ENCODE measurements around the gene PKD1. TPM values are rescaled to one million over a fixed set of nuclear protein-coding genes. Genes with fewer than 3 reads are reported as not detected.

The PKD1 gene
- total and polyA plus RNA-seq, 8 donors, result 29.8 to 127 (median 44.2) TPM

GRCh38 chr16:2082171-2082982, 53.3 kb downstream of the PKD1 start:
- H3K36me3 ChIP-seq, result peaks cover 0 to 39% (median 11%) of the 10 kb centered on the region in 3 donors
- peak overlapping the region in 3 of 4 donors; percentile 33 to 57 (median 44) for H3K27ac ChIP-seq
- DNase-seq (peak; percentile 75 to 93 (median 90)), ATAC-seq (peak; percentile 75 to 96 (median 88)), FAIRE-seq (no peak)
- no peaks in the 10 kb centered on the region for H3K27me3 ChIP-seq
- no peak overlapping the region for H3K4me3 ChIP-seq
- peaks cover 0 to 8% (median 0%) of the 10 kb centered on the region in 3 donors for H3K4me1 ChIP-seq
- intact Hi-C loops (cut with DNase I), result no loop called here
- 47 to 66% methylated on average over 26 to 32 of the region's 32 CpGs for WGBS, 2 donors
- H3K9me3 ChIP-seq, result no peaks in the 10 kb centered on the region
- TF ChIP-seq, protein P1, sequence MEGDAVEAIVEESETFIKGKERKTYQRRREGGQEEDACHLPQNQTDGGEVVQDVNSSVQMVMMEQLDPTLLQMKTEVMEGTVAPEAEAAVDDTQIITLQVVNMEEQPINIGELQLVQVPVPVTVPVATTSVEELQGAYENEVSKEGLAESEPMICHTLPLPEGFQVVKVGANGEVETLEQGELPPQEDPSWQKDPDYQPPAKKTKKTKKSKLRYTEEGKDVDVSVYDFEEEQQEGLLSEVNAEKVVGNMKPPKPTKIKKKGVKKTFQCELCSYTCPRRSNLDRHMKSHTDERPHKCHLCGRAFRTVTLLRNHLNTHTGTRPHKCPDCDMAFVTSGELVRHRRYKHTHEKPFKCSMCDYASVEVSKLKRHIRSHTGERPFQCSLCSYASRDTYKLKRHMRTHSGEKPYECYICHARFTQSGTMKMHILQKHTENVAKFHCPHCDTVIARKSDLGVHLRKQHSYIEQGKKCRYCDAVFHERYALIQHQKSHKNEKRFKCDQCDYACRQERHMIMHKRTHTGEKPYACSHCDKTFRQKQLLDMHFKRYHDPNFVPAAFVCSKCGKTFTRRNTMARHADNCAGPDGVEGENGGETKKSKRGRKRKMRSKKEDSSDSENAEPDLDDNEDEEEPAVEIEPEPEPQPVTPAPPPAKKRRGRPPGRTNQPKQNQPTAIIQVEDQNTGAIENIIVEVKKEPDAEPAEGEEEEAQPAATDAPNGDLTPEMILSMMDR (IDR thresholded peaks at IDR 0.05), result no peak

GRCh38 chr16:2081201-2082084, 54.3 kb downstream of the PKD1 start:
- Histone ChIP-seq H3K36me3 (peaks cover 0 to 32% (median 4%) of the 10 kb centered on the region in 3 donors), H3K27me3 (no peaks in the 10 kb centered on the region), H3K4me3 (no peak overlapping the region), H3K9me3 (no peaks in the 10 kb centered on the region), H3K27ac (peak overlapping the region in 3 of 4 donors; percentile 22 to 57 (median 44)), H3K4me1 (peaks cover 0 to 8% (median 0%) of the 10 kb centered on the region in 3 donors)
- ATAC-seq (peak in 2 of 4 donors; percentile 0 to 5), DNase-seq (peak in 2 of 6 donors; percentile 29), FAIRE-seq (no peak)
- intact Hi-C loops (cut with DNase I), result no loop called here
- WGBS, 2 donors, result 88 to 89% methylated on average over 33 to 35 of the region's 35 CpGs
- TF ChIP-seq, protein P1 (IDR thresholded peaks at IDR 0.05), result no peak

- ATAC-seq (no peak), DNase-seq (peak in 2 of 6 donors; percentile 29 to 64), FAIRE-seq (no peak)
- TF ChIP-seq, protein P1 (IDR thresholded peaks at IDR 0.05), result no peak
- H3K9me3 ChIP-seq, result no peaks in the 10 kb centered on the region
- no peaks in the 10 kb centered on the region for H3K27me3 ChIP-seq
- H3K4me1 ChIP-seq, result peaks cover 0 to 8% (median 0%) of the 10 kb centered on the region in 3 donors
- intact Hi-C loops (cut with DNase I), result no loop called here
- no peak overlapping the region for H3K4me3 ChIP-seq
- H3K27ac ChIP-seq, result no peak overlapping the region
- peaks cover 0 to 30% (median 3%) of the 10 kb centered on the region in 3 donors for H3K36me3 ChIP-seq
- WGBS, 2 donors, result 93% methylated on average over 15 to 16 of the region's 16 CpGs
Measured at GRCh38 chr16:2079991-2080390, 55.7 kb downstream of the PKD1 start.

DNA sequence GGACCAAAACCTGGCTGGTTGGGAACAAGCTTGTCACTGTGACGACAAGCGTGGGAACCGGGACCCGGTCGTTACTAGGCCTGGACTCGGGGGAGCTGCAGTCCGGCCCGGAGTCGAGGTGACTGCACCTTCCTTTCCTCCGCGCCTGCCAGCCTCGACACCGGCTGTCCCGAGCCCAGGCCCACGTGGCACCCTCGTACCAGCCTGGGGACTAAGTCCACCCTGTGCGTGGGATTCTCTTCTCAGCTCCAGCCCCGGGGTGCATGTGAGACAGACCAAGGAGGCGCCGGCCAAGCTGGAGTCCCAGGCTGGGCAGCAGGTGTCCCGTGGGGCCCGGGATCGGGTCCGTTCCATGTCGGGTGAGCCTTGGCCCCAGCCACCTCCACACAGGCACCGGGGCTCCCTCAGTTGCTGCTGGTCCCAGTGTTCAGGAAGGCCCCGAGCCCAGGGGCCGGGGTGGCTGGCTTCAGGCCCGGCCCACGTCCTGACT, 56.3 kb downstream of the PKD1 start:
- TF ChIP-seq, protein P1 (IDR thresholded peaks at IDR 0.05), result no peak
- ATAC-seq (no peak), FAIRE-seq (no peak), DNase-seq (peak in 2 of 6 donors; percentile 27 to 64)
- H3K36me3 ChIP-seq, result peaks cover 0 to 30% (median 3%) of the 10 kb centered on the region in 3 donors
- H3K4me1 ChIP-seq, result peaks cover 0 to 8% (median 0%) of the 10 kb centered on the region in 3 donors
- 95 to 96% methylated on average over 30 of the region's 30 CpGs for WGBS, 2 donors
- no peak overlapping the region for H3K4me3 ChIP-seq
- H3K27ac ChIP-seq, result no peak overlapping the region
- H3K27me3 ChIP-seq, result no peaks in the 10 kb centered on the region
- H3K9me3 ChIP-seq, result no peaks in the 10 kb centered on the region
- intact Hi-C loops (cut with DNase I), result no loop called here
